Adrenal gland (tissue), 5 donors: Measurements from ENCODE around the gene AGT.

Experiments used
- POLR2A ChIP-seq, 2 donors: fragments of 450-650 bp; IDR thresholded peaks; one replicate each; pipeline ENCODE4 v1.6.1; 2017; ENCODE audit warnings: antibody characterized with exemption in 2 of 2, mild to moderate bottlenecking in 2 of 2, moderate library complexity in 1 of 2
- TF ChIP-seq, protein P1 (sequence below), 6 experiments: fragments of 450-650 bp in 4 of 6; fragments of 200-600 bp in 2 of 6; sonication (generic) in 1 of 6; IDR thresholded peaks; 1 replicate in 5 of 6; 2 replicates in 1 of 6; pipeline versions ENCODE4 v1.5.1 to v1.8.0; 2016 to 2021; ENCODE audit warnings: antibody characterized with exemption in 6 of 6, mild to moderate bottlenecking in 2 of 6, moderate library complexity in 1 of 6
- donor health status: DM: no; HTN: no; CAD: no.

- TF ChIP-seq, protein P1, sequence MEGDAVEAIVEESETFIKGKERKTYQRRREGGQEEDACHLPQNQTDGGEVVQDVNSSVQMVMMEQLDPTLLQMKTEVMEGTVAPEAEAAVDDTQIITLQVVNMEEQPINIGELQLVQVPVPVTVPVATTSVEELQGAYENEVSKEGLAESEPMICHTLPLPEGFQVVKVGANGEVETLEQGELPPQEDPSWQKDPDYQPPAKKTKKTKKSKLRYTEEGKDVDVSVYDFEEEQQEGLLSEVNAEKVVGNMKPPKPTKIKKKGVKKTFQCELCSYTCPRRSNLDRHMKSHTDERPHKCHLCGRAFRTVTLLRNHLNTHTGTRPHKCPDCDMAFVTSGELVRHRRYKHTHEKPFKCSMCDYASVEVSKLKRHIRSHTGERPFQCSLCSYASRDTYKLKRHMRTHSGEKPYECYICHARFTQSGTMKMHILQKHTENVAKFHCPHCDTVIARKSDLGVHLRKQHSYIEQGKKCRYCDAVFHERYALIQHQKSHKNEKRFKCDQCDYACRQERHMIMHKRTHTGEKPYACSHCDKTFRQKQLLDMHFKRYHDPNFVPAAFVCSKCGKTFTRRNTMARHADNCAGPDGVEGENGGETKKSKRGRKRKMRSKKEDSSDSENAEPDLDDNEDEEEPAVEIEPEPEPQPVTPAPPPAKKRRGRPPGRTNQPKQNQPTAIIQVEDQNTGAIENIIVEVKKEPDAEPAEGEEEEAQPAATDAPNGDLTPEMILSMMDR (IDR thresholded peaks at IDR 0.05) = no peak
- TF ChIP-seq POLR2A (IDR thresholded peaks at IDR 0.05) = no peak
Measured at GRCh38 chr1:230658691-230659090, 55.2 kb downstream of the AGT start.
